ENCODE measurements around the gene TEX35. TPM values are rescaled to one million over a fixed set of nuclear protein-coding genes. Genes with fewer than 3 reads are reported as not detected.

Gene TEX35
- total RNA-seq, 2 donors from 2014 or later: not detected

GRCh38 chr1:178521241-178521640 lies 8.3 kb downstream of the TEX35 start:
- Histone ChIP-seq H3K27ac (ENCODE audit: low read depth, low read length) (no peak overlapping the region), H3K9me3 (ENCODE audit: control insufficient read depth, low read length) (no peaks in the 10 kb centered on the region), H3K27me3 (ENCODE audit: control insufficient read depth, insufficient read depth, low read length, poor library complexity, severe bottlenecking) (peaks cover 4% of the 10 kb centered on the region), H3K4me1 (ENCODE audit: control insufficient read depth, insufficient read depth, low read length) (no peaks in the 10 kb centered on the region), H3K9ac (ENCODE audit: extremely low read depth, low read length, poor library complexity, severe bottlenecking) (no peak overlapping the region), H3K36me3 (ENCODE audit: control insufficient read depth, insufficient read depth, low read length) (no peaks in the 10 kb centered on the region), H3K4me3 (ENCODE audit: low read length) (no peak overlapping the region)
- peaks cover 4% of the 10 kb centered on the region for H3K4me1 Mint-ChIP-seq
- no peak for TF ChIP-seq CTCF (conservative IDR thresholded peaks at IDR 0.05)
- no peaks in the 10 kb centered on the region for H3K36me3 Mint-ChIP-seq (ENCODE audit: low read depth)
- no peaks in the 10 kb centered on the region for H3K9me3 Mint-ChIP-seq
- 88 to 100% methylated on average over 3 to 4 of the region's 4 CpGs for WGBS, 2 experiments (ENCODE audit: insufficient coverage in 1 of 2, insufficient read length in 1 of 2)
- H3K27me3 Mint-ChIP-seq (ENCODE audit: insufficient read depth): no peaks in the 10 kb centered on the region
- DNase-seq: no peak
- no peak overlapping the region for H3K27ac Mint-ChIP-seq
- H3K4me3 Mint-ChIP-seq: no peak overlapping the region

- no peak overlapping the region for H3K4me3 ChIP-seq (ENCODE audit: low read length)
- no peaks in the 10 kb centered on the region for H3K27me3 ChIP-seq (ENCODE audit: control insufficient read depth, insufficient read depth, low read length, poor library complexity, severe bottlenecking)
- no peak overlapping the region for H3K27ac ChIP-seq (ENCODE audit: low read depth, low read length)
- peak; percentile 20 for DNase-seq
- Mint-ChIP-seq H3K27me3 (ENCODE audit: insufficient read depth) (no peaks in the 10 kb centered on the region), H3K36me3 (ENCODE audit: low read depth) (no peaks in the 10 kb centered on the region), H3K9me3 (no peaks in the 10 kb centered on the region), H3K27ac (no peak overlapping the region), H3K4me3 (no peak overlapping the region), H3K4me1 (no peaks in the 10 kb centered on the region)
- no peaks in the 10 kb centered on the region for H3K9me3 ChIP-seq (ENCODE audit: control insufficient read depth, low read length)
- no peak for TF ChIP-seq CTCF (conservative IDR thresholded peaks at IDR 0.05)
- no peak overlapping the region for H3K9ac ChIP-seq (ENCODE audit: extremely low read depth, low read length, poor library complexity, severe bottlenecking)
- H3K4me1 ChIP-seq (ENCODE audit: control insufficient read depth, insufficient read depth, low read length): no peaks in the 10 kb centered on the region
- H3K36me3 ChIP-seq (ENCODE audit: control insufficient read depth, insufficient read depth, low read length): no peaks in the 10 kb centered on the region
- WGBS, 2 experiments (ENCODE audit: insufficient coverage in 1 of 2, insufficient read length in 1 of 2): 88 to 94% methylated on average over 3 to 4 of the region's 4 CpGs
Observed at GRCh38 chr1:178527117-178527516, 14.2 kb downstream of the TEX35 start.

GRCh38 chr1:178528228-178528952 lies 15.5 kb downstream of the TEX35 start:
- no peak overlapping the region for H3K27ac ChIP-seq (ENCODE audit: low read depth, low read length)
- no peak overlapping the region for H3K4me3 Mint-ChIP-seq
- H3K9me3 ChIP-seq (ENCODE audit: control insufficient read depth, low read length): no peaks in the 10 kb centered on the region
- no peaks in the 10 kb centered on the region for H3K4me1 Mint-ChIP-seq
- no peak for TF ChIP-seq CTCF (conservative IDR thresholded peaks at IDR 0.05)
- H3K9me3 Mint-ChIP-seq: no peaks in the 10 kb centered on the region
- H3K36me3 Mint-ChIP-seq (ENCODE audit: low read depth): no peaks in the 10 kb centered on the region
- no peaks in the 10 kb centered on the region for H3K4me1 ChIP-seq (ENCODE audit: control insufficient read depth, insufficient read depth, low read length)
- H3K36me3 ChIP-seq (ENCODE audit: control insufficient read depth, insufficient read depth, low read length): no peaks in the 10 kb centered on the region
- no peak overlapping the region for H3K9ac ChIP-seq (ENCODE audit: extremely low read depth, low read length, poor library complexity, severe bottlenecking)
- WGBS, 2 experiments (ENCODE audit: insufficient coverage in 1 of 2, insufficient read length in 1 of 2): 91 to 93% methylated on average over 10 of the region's 10 CpGs
- no peaks in the 10 kb centered on the region for H3K27me3 ChIP-seq (ENCODE audit: control insufficient read depth, insufficient read depth, low read length, poor library complexity, severe bottlenecking)
- no peak overlapping the region for H3K4me3 ChIP-seq (ENCODE audit: low read length)
- H3K27ac Mint-ChIP-seq: no peak overlapping the region
- H3K27me3 Mint-ChIP-seq (ENCODE audit: insufficient read depth): no peaks in the 10 kb centered on the region
- peak; percentile 35 for DNase-seq
